GM21786 (cell line): ENCODE data around the gene TPPP2.

ENCODE experiments used
- ATAC-seq: cut with Tn5 transposase; IDR thresholded peaks from one replicate; pipeline ENCODE4 v1.9.1; 2021; ENCODE audit not compliant: unreplicated experiment

Gene TPPP2

GRCh38 chr14:21074398-21075272 is 44.6 kb downstream of the TPPP2 start:
- no peak for ATAC-seq

GRCh38 chr14:21075719-21076437 is 45.9 kb downstream of the TPPP2 start:
- no peak for ATAC-seq

GRCh38 chr14:21077672-21078071 is 47.7 kb downstream of the TPPP2 start:
- no peak for ATAC-seq

GRCh38 chr14:21078287-21078686 is 48.3 kb downstream of the TPPP2 start:
- no peak for ATAC-seq

GRCh38 chr14:21078726-21079125 is 48.7 kb downstream of the TPPP2 start:
- no peak for ATAC-seq

GRCh38 chr14:21081521-21082142 is 51.6 kb downstream of the TPPP2 start:
- ATAC-seq: no peak
